Stomach (tissue), 9 donors: ENCODE data around the gene LTB4R. TPM values are rescaled to one million over a fixed set of nuclear protein-coding genes. Genes with fewer than 3 reads are reported as not detected.
A peak's percentile ranks its signal among the peaks of the same experiment; 100 is the strongest.

ENCODE experiments used
- DNase-seq, 2 donors: peaks; one replicate each; pipeline versions ENCODE4 v3.0.0 to v3.0.0-alpha.2; 2013 to 2019
- H3K27ac ChIP-seq, 5 donors: fragments of 200-600 bp in 4 of 5; sonication (generic) in 4 of 5; one replicate each; pipeline ENCODE4 v1.5.1; 2013 to 2019; ENCODE audit warnings: mild to moderate bottlenecking in 1 of 5, moderate library complexity in 1 of 5
- H3K27me3 ChIP-seq, 3 donors: fragments of 200-600 bp; sonication (generic); one replicate each; pipeline ENCODE4 v1.5.1; 2017 to 2019; ENCODE audit warnings: mixed run types in 1 of 3
- H3K36me3 ChIP-seq, 4 donors: fragments of 200-600 bp; sonication (generic); 1 replicate in 3 of 4; 2 replicates in 1 of 4; pipeline ENCODE4 v1.5.1; 2016 to 2019
- H3K4me1 ChIP-seq, 4 donors: fragments of 200-600 bp; sonication (generic); one replicate each; pipeline ENCODE4 v1.5.1; 2016 to 2019
- H3K4me3 ChIP-seq, 4 donors: fragments of 200-600 bp; sonication (generic) in 3 of 4; one replicate each; pipeline ENCODE4 v1.5.1; 2016 to 2019; ENCODE audit warnings: mild to moderate bottlenecking in 1 of 4
- H3K9me3 ChIP-seq, 4 donors: fragments of 200-600 bp; sonication (generic); one replicate each; pipeline ENCODE4 v1.5.1; 2016 to 2019
- CTCF ChIP-seq, 7 experiments: fragments of 450-650 bp in 4 of 7; fragments of 200-600 bp in 3 of 7; sonication (generic) in 3 of 7; IDR thresholded peaks; one replicate each; pipeline ENCODE4 v1.5.1; 2016 to 2019; ENCODE audit warnings: antibody characterized with exemption in 7 of 7, control low read depth in 2 of 7, mild to moderate bottlenecking in 1 of 7
- EP300 ChIP-seq: sonication (generic); formaldehyde crosslinking; IDR thresholded peaks from one replicate; pipeline ENCODE4 v1.6.1; 2017; ENCODE audit warnings: antibody characterized with exemption
- POLR2A ChIP-seq, 4 donors: fragments of 450-650 bp; IDR thresholded peaks; one replicate each; pipeline ENCODE4 v1.6.1; 2016; ENCODE audit warnings: antibody characterized with exemption in 4 of 4, control low read depth in 2 of 4, mild to moderate bottlenecking in 1 of 4, moderate library complexity in 1 of 4
- POLR2AphosphoS5 ChIP-seq, 3 donors: sonication (generic); formaldehyde crosslinking; IDR thresholded peaks; one replicate each; pipeline ENCODE4 v1.6.1; 2016; ENCODE audit warnings: antibody characterized with exemption in 3 of 3
- WGBS, 5 donors: extraction: QIAGEN DNeasy Blood & Tissue Kit in 3 of 5; methylation state at CpG; one replicate each; pipeline versions ENCODE4 v1.1.5 to v1.1.7; 2013 to 2018; 5-methylcytosine and 5-hydroxymethylcytosine counted together
- intact Hi-C: fragments of 100-400 bp; cut with DNase I; formaldehyde crosslinking; loops from one replicate; pipeline ENCODE4 v1.15.1; 2023; ENCODE audit warnings: low total_unique reads
- polyA plus RNA-seq, 3 donors: library from polyadenylated mRNA; stranded (reverse); fragments of 200-250 nt; gene quantifications; one replicate each; pipeline ENCODE4 v1.2.3, GENCODE V29; 2013
- total RNA-seq, 5 donors: library from RNA; depleted of rRNA; stranded (reverse); fragments of >200 nt; gene quantifications; one replicate each; pipeline versions ENCODE4 v1.1.0 to v1.2.3, GENCODE V29; 2014 to 2016
- donor health status: healthy with polysubstance abuse.
- donor health status: Bipolar disorder and iron deficiency.
- donor health status: healthy.

Gene LTB4R
- total and polyA plus RNA-seq, 8 donors = 1.4 to 92.8 (median 21.6) TPM; not detected in 1

- Histone ChIP-seq H3K9me3 (no peaks in the 10 kb centered on the region), H3K4me3 (peak overlapping the region in 2 of 4 donors; percentile 18 to 21), H3K27me3 (peaks cover 0 to 37% (median 4%) of the 10 kb centered on the region in 3 donors), H3K27ac (peak overlapping the region in 4 of 5 donors; percentile 83 to 95 (median 88)), H3K36me3 (no peaks in the 10 kb centered on the region), H3K4me1 (peaks cover 42 to 80% (median 58%) of the 10 kb centered on the region in 4 donors)
- 65 to 74% (median 69%) methylated on average over 5 of the region's 5 CpGs for WGBS, 5 donors
- no peak for DNase-seq
- intact Hi-C loops = no loop called here
- TF ChIP-seq POLR2A (IDR thresholded peaks at IDR 0.05) = no peak
- TF ChIP-seq CTCF (IDR thresholded peaks at IDR 0.05) = no peak
- no peak for TF ChIP-seq EP300
- TF ChIP-seq POLR2AphosphoS5 (IDR thresholded peaks at IDR 0.05) = no peak
These were observed 3.3 kb downstream of the LTB4R start for GRCh38 chr14:24314377-24315193.

GRCh38 chr14:24315243-24315806, 4.0 kb downstream of the LTB4R start:
- no peak for DNase-seq
- H3K4me1 ChIP-seq = peaks cover 35 to 72% (median 50%) of the 10 kb centered on the region in 4 donors
- H3K27ac ChIP-seq = peak overlapping the region; percentile 37 to 95 (median 66)
- 71 to 84% (median 75%) methylated on average over 10 of the region's 10 CpGs for whole genome bisulfite sequencing, 5 donors
- H3K9me3 ChIP-seq = no peaks in the 10 kb centered on the region
- no peaks in the 10 kb centered on the region for H3K36me3 ChIP-seq
- H3K4me3 ChIP-seq = peak overlapping the region in 2 of 4 donors; percentile 18 to 21
- peaks cover 0 to 41% (median 4%) of the 10 kb centered on the region in 3 donors for H3K27me3 ChIP-seq
- intact Hi-C loops = no loop called here
- TF ChIP-seq POLR2A (IDR thresholded peaks at IDR 0.05) = no peak
- TF ChIP-seq CTCF (IDR thresholded peaks at IDR 0.05) = no peak
- TF ChIP-seq POLR2AphosphoS5 (IDR thresholded peaks at IDR 0.05) = no peak

GRCh38 chr14:24315807-24316596, 4.7 kb downstream of the LTB4R start:
- peaks cover 30 to 65% (median 43%) of the 10 kb centered on the region in 4 donors for H3K4me1 ChIP-seq
- TF ChIP-seq CTCF (IDR thresholded peaks at IDR 0.05) (peak in 4 of 7 experiments; percentile 8 to 36 (median 22)), EP300 (no peak), POLR2AphosphoS5 (IDR thresholded peaks at IDR 0.05) (peak in 2 of 3 donors; percentile 14 to 40)
- peak overlapping the region in 2 of 4 donors; percentile 18 to 21 for H3K4me3 ChIP-seq
- no peaks in the 10 kb centered on the region for H3K9me3 ChIP-seq
- DNase-seq = peak; percentile 77 to 80
- intact Hi-C loops = no loop called here
- H3K36me3 ChIP-seq = no peaks in the 10 kb centered on the region
- 25 to 46% (median 31%) methylated on average over 14 to 70 of the region's 70 CpGs for WGBS, 5 donors
- peak overlapping the region; percentile 37 to 95 (median 66) for H3K27ac ChIP-seq
- H3K27me3 ChIP-seq = peaks cover 0 to 41% (median 4%) of the 10 kb centered on the region in 3 donors

GRCh38 chr14:24316597-24316950, 5.3 kb downstream of the LTB4R start:
- Histone ChIP-seq H3K27ac (peak overlapping the region; percentile 37 to 95 (median 66)), H3K4me1 (peaks cover 24 to 60% (median 38%) of the 10 kb centered on the region in 4 donors), H3K4me3 (peak overlapping the region in 1 of 4 donors; percentile 18), H3K36me3 (peaks cover 0 to 3% (median 0%) of the 10 kb centered on the region in 4 donors), H3K9me3 (no peaks in the 10 kb centered on the region), H3K27me3 (peaks cover 0 to 41% (median 4%) of the 10 kb centered on the region in 3 donors)
- intact Hi-C loops = no loop called here
- no peak for DNase-seq
- TF ChIP-seq CTCF (IDR thresholded peaks at IDR 0.05) (no peak), POLR2AphosphoS5 (IDR thresholded peaks at IDR 0.05) (no peak), EP300 (no peak), POLR2A (IDR thresholded peaks at IDR 0.05) (no peak)
- 43 to 68% (median 54%) methylated on average over 9 to 18 of the region's 18 CpGs for WGBS, 5 donors
